ENCODE data around the gene KCNJ16.

GRCh38 chr17:70136131-70136530, 61.1 kb downstream of the KCNJ16 start:
- TF ChIP-seq POLR2A (IDR thresholded peaks at IDR 0.05): no peak
- TF ChIP-seq, protein P1, sequence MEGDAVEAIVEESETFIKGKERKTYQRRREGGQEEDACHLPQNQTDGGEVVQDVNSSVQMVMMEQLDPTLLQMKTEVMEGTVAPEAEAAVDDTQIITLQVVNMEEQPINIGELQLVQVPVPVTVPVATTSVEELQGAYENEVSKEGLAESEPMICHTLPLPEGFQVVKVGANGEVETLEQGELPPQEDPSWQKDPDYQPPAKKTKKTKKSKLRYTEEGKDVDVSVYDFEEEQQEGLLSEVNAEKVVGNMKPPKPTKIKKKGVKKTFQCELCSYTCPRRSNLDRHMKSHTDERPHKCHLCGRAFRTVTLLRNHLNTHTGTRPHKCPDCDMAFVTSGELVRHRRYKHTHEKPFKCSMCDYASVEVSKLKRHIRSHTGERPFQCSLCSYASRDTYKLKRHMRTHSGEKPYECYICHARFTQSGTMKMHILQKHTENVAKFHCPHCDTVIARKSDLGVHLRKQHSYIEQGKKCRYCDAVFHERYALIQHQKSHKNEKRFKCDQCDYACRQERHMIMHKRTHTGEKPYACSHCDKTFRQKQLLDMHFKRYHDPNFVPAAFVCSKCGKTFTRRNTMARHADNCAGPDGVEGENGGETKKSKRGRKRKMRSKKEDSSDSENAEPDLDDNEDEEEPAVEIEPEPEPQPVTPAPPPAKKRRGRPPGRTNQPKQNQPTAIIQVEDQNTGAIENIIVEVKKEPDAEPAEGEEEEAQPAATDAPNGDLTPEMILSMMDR (IDR thresholded peaks at IDR 0.05): no peak
